ENCODE measurements around the gene CDH3.

DNA sequence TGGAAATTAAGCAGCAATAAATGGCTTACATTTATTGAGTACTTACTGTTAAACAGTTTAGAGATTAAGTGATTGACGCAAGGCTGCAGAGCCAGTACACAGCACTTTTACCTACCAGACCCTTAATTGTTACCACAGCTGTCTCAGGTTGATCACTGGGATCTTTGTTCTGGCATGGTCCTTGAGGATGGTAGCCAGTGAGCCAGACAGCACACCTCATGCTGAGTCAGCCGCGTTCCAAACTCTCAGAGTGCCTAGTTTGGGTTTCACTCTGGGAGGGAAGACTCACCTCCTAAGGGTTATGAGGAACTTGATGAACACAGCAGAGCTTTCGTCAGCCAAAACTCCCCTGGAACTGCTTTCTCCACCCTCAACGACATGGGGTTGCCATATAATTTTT lies 20.4 kb downstream of the CDH3 start:
- TF ChIP-seq CTCF (IDR thresholded peaks at IDR 0.05; ENCODE audit: low read depth, low read length, poor library complexity, severe bottlenecking) (no peak), EZH2phosphoT487 (IDR thresholded peaks at IDR 0.05; ENCODE audit: borderline replicate concordance, low read length) (no peak)

Data from DOHH2 (cell line).